OCI-LY3 (cell line): Measurements from ENCODE around the gene PCSK7.

Experiments used
- EZH2phosphoT487 ChIP-seq: fragments of 200-600 bp; shearing (Covaris generic); IDR thresholded peaks from 2 replicates; pipeline ENCODE4 v1.6.1; 2018; ENCODE audit warnings: antibody characterized with exemption, mixed run types, low read depth
- TF ChIP-seq, protein P1 (sequence below): fragments of 200-600, 300-600 bp; sonication (generic); IDR thresholded peaks from 2 replicates; pipeline ENCODE4 v1.5.1; 2014; ENCODE audit warnings: antibody characterized with exemption, low read length, low read depth

DNA sequence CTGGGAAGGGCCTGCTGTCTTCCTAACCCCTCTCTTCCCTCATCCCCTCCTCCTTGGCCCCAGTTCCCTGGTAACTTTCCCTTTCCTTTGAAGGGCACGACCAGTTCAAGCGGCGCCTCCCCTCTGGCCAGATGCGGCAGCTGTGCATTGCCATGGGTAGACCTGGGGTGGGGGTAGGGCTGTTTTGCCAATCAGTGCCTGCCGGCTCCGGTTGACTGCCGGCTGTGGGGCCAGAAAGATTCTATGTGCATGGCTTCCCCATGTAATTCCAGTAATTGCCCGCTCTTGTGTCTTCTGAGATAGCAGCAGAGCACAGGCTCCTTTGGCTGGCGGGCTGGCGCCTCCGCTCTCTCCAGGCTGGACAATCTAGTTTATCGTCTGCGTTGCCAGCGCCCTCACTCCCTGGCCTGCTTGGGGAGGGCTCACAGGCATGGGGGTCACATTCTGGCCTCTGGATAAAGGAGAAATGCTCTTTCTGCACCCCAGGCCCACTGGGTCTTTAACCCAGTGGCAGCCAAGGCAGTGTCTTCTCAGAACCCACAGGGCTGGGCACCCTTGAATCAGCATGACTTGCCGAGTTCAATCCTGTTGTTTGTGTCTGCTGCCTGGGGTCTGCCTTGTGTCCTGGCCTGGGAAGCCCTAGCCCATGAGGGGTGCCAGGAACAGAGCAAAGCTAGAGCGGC lies 43.9 kb downstream of the PCSK7 start:
- TF ChIP-seq, protein P1, sequence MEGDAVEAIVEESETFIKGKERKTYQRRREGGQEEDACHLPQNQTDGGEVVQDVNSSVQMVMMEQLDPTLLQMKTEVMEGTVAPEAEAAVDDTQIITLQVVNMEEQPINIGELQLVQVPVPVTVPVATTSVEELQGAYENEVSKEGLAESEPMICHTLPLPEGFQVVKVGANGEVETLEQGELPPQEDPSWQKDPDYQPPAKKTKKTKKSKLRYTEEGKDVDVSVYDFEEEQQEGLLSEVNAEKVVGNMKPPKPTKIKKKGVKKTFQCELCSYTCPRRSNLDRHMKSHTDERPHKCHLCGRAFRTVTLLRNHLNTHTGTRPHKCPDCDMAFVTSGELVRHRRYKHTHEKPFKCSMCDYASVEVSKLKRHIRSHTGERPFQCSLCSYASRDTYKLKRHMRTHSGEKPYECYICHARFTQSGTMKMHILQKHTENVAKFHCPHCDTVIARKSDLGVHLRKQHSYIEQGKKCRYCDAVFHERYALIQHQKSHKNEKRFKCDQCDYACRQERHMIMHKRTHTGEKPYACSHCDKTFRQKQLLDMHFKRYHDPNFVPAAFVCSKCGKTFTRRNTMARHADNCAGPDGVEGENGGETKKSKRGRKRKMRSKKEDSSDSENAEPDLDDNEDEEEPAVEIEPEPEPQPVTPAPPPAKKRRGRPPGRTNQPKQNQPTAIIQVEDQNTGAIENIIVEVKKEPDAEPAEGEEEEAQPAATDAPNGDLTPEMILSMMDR = no peak
- TF ChIP-seq EZH2phosphoT487 = no peak
